SU-DHL-6 (cell line): ENCODE measurements around the gene DNAJC8.

Experiments
- EZH2phosphoT487 ChIP-seq: fragments of 200-600 bp; sonication (generic), shearing (Covaris generic); conservative IDR thresholded peaks from 2 replicates; pipeline ENCODE4 v1.6.1; 2018; ENCODE audit warnings: mild to moderate bottlenecking, antibody characterized with exemption, low read length, moderate library complexity, mixed read lengths
- TF ChIP-seq, protein P1 (sequence below): fragments of 200-600 bp; sonication (generic); IDR thresholded peaks from one replicate; pipeline ENCODE4 v1.5.1; 2017; ENCODE audit warnings: antibody characterized with exemption, mild to moderate bottlenecking, low read length, moderate library complexity; ENCODE audit not compliant: insufficient read depth, poor library complexity, severe bottlenecking

DNA sequence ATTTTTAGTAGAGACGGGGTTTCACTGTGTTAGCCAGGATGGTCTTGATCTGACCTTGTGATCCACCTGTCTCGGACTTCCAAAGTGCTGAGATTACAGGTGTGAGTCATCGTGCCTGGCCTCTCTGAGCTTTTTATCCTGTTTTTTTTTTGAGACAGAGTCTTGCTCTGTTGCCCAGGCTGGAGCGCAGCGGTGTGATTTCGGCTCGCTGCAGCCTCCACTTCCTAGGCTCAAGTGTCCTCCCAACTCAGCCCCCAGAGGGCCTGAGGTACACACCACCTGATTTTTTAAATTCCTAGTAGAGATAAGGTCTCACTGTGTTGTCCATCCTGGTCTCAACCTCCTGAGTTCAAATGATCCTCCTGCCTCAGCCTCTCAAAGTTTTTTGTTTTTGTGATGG, 46.9 kb upstream of the DNAJC8 start:
- TF ChIP-seq, protein P1, sequence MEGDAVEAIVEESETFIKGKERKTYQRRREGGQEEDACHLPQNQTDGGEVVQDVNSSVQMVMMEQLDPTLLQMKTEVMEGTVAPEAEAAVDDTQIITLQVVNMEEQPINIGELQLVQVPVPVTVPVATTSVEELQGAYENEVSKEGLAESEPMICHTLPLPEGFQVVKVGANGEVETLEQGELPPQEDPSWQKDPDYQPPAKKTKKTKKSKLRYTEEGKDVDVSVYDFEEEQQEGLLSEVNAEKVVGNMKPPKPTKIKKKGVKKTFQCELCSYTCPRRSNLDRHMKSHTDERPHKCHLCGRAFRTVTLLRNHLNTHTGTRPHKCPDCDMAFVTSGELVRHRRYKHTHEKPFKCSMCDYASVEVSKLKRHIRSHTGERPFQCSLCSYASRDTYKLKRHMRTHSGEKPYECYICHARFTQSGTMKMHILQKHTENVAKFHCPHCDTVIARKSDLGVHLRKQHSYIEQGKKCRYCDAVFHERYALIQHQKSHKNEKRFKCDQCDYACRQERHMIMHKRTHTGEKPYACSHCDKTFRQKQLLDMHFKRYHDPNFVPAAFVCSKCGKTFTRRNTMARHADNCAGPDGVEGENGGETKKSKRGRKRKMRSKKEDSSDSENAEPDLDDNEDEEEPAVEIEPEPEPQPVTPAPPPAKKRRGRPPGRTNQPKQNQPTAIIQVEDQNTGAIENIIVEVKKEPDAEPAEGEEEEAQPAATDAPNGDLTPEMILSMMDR, result no peak
- no peak for TF ChIP-seq EZH2phosphoT487
